NCI-H2107 treated with DMSO at 0.1 percent for 48 hours (cell line): ENCODE data around the gene PLA2R1.
"Not testable (repeated sequence)": the region's sequence is repeated elsewhere in the genome, so short reads cannot be mapped to it uniquely, and the experiment has no call there.

Experiments used
- DNase-seq: peaks from one replicate; lab custom pipeline; 2025; ENCODE audit not compliant: unreplicated experiment; lab: John Stamatoyannopoulos, UW

Gene PLA2R1

GRCh38 chr2:160063879-160064612, 1.6 kb upstream of the PLA2R1 start:
- DNase-seq = no peak

GRCh38 chr2:160063271-160063670, 856 bp upstream of the PLA2R1 start:
- DNase-seq = no peak

GRCh38 chr2:160061944-160062291, 497 bp downstream of the PLA2R1 start:
- DNase-seq = no peak

- no peak for DNase-seq
These were observed 882 bp downstream of the PLA2R1 start for GRCh38 chr2:160061533-160061932.

GRCh38 chr2:160060297-160060696, 2.1 kb downstream of the PLA2R1 start:
- no peak for DNase-seq

GRCh38 chr2:160057356-160057755, 5.1 kb downstream of the PLA2R1 start:
- no peak for DNase-seq

- no peak for DNase-seq
These were observed 6.7 kb downstream of the PLA2R1 start for GRCh38 chr2:160055726-160056108.

- no peak for DNase-seq
These were observed 7.3 kb downstream of the PLA2R1 start for GRCh38 chr2:160054984-160055725.

- DNase-seq = no peak
These were observed 8.5 kb downstream of the PLA2R1 start for GRCh38 chr2:160053946-160054345.

- DNase-seq = no peak
These were observed 9.9 kb downstream of the PLA2R1 start for GRCh38 chr2:160052531-160052930.

GRCh38 chr2:160051371-160051800, 11.0 kb downstream of the PLA2R1 start:
- DNase-seq = no peak

GRCh38 chr2:160050147-160050546, 12.3 kb downstream of the PLA2R1 start:
- DNase-seq = no peak

GRCh38 chr2:160045703-160046210, 16.7 kb downstream of the PLA2R1 start:
- DNase-seq = no peak

- no peak for DNase-seq
These were observed 17.7 kb downstream of the PLA2R1 start for GRCh38 chr2:160044728-160045127.

GRCh38 chr2:160043265-160043664, 19.1 kb downstream of the PLA2R1 start:
- no peak for DNase-seq

- no peak for DNase-seq
These were observed 20.4 kb downstream of the PLA2R1 start for GRCh38 chr2:160042054-160042453.

- DNase-seq = no peak
These were observed 21.3 kb downstream of the PLA2R1 start for GRCh38 chr2:160041091-160041490.

GRCh38 chr2:160039166-160039903, 23.1 kb downstream of the PLA2R1 start:
- no peak for DNase-seq

GRCh38 chr2:160038662-160039061, 23.8 kb downstream of the PLA2R1 start:
- not testable (repeated sequence) for DNase-seq

- DNase-seq = no peak
These were observed 25.7 kb downstream of the PLA2R1 start for GRCh38 chr2:160036736-160037135.

- no peak for DNase-seq
These were observed 27.3 kb downstream of the PLA2R1 start for GRCh38 chr2:160035125-160035524.

GRCh38 chr2:160034396-160034795, 28.0 kb downstream of the PLA2R1 start:
- DNase-seq = no peak
